Head of caudate nucleus (tissue), 42 donors: ENCODE results near the gene DPM2.

Source experiments
- DNase-seq, 42 donors: peaks; one replicate each; pipeline versions ENCODE4 v3.0.0 to v3.0.0-alpha.2; 2020 to 2021; ENCODE audit warnings: mixed read lengths in 7 of 42
- intact Hi-C: fragments of 100-400 bp; cut with DNase I; formaldehyde crosslinking; loops from one replicate; pipeline ENCODE4 v1.15.0; 2022

The DPM2 gene

GRCh38 chr9:127895811-127896210 is 41.8 kb downstream of the DPM2 start:
- intact Hi-C loops: no loop called here
- no peak for DNase-seq

GRCh38 chr9:127893392-127893791 is 44.3 kb downstream of the DPM2 start:
- peak in 7 of 42 donors; percentile 34 to 73 (median 63) for DNase-seq
- intact Hi-C loops: no loop called here

GRCh38 chr9:127892831-127893230 is 44.8 kb downstream of the DPM2 start:
- no peak for DNase-seq
- intact Hi-C loops: no loop called here

GRCh38 chr9:127890053-127890452 is 47.6 kb downstream of the DPM2 start:
- no peak for DNase-seq
- intact Hi-C loops: no loop called here

- no peak for DNase-seq
- intact Hi-C loops: no loop called here
Measured at GRCh38 chr9:127887792-127888191, 49.9 kb downstream of the DPM2 start.

- intact Hi-C loops: no loop called here
- DNase-seq: no peak
Measured at GRCh38 chr9:127886401-127886972, 51.2 kb downstream of the DPM2 start.

- DNase-seq: no peak
- intact Hi-C loops: no loop called here
Measured at GRCh38 chr9:127885508-127886281, 52.0 kb downstream of the DPM2 start.
